HG03575 (cell line): Measurements from ENCODE around the gene ZCCHC14.

ENCODE experiments used
- ATAC-seq: cut with Tn5 transposase; IDR thresholded peaks from one replicate; pipeline ENCODE4 v1.9.1; 2021; ENCODE audit not compliant: unreplicated experiment, insufficient number of reproducible peaks, low FRiP score; ENCODE audit errors: extremely low read depth

Gene ZCCHC14

DNA sequence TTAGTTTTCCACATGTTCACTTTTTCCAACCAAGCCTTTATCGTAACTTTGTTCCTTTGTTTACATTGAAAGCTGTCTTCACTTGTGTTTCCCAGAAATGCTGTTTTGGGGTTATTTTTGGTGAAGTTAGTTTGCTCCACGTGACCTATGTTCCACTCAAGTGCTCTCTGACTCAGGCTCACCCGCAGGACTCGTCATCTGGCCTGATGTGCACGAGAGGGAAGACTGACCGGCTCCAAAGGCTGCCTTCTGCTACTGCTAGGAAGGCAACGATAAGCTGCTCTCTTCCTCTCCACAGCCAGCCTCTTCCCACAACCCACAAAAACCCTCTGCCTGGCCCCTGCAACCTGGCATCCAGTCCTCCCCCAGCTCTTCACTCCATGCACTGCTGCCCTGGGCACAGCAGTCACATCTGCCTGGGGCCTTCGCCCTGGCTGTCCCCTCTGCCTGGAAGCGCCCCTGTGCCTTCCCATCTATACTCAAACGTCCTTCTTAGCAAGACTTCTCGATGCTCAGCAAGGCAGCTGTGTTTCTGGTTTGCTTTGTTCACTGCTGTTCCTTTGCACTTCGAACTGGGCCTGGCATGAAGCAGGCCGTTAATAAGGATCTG is 28.0 kb downstream of the ZCCHC14 start:
- no peak for ATAC-seq

DNA sequence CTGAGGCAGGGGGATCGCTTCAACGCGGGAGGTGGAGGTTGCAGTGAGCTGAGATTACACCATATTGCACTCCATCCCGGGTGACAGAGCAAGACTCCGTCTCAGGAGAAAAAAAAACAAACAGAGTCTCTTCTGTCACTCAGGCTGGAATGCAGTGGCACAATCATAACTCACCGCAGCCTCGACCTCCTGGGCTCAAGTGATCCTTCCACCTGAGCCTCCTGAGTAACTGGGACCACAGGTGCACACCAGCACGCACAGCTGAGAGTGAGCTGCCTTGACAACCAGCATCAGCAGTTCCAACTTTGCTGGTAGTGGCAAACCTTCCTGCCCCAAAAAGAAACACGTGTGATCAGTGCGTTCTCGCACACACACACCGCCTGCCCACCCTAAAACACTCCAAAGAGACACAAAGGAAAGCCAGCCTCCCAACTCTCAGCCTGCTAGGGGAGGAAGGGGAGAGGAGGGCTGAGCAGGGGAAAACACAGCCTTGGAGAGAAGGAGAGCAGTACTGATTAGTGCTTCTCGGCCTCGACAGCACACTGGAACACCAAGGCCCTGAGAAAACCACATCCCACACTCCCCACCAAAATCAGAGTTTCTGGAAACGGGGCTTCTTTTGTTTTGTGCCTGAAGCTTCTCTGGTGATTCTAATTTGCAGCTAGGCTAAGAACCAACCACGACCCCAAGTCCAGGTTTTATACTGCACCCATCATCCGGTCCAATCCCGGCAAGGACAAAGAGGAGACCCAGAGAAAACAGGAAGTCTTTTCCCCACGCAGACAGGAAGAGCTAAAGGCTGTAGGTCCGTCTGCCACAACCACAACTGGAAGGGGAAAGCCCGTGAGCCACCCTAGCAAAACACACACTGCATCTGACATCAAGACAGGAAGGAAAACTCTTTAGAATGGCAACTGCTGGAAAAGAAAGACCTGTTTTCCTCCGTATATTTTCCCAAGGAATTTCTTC is 28.8 kb downstream of the ZCCHC14 start:
- no peak for ATAC-seq

DNA sequence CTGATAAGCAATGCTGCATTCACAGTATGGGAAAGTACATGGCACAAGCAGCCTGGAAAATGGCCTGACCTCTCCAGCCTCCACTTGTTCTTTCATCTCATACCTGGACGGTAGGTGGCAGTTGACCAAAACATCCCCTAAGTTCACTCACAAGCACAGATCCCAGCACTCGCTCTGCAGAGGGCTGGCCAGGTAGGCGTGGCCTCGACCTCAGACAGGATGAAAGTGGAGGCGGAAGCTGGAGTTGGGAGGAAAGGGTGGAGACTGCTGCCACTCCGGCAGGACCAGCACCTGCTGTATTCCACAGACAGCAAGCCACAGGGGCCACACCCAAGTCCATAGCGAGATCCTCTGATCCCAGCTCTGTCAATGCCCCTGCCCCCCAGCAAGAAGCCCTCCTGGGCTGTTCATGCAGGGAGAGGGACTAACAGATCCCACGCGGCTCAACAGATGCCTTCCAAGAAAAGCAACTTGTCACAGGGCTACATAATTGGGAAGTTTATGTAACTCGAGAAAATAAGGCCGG is 31.3 kb downstream of the ZCCHC14 start:
- no peak for ATAC-seq

DNA sequence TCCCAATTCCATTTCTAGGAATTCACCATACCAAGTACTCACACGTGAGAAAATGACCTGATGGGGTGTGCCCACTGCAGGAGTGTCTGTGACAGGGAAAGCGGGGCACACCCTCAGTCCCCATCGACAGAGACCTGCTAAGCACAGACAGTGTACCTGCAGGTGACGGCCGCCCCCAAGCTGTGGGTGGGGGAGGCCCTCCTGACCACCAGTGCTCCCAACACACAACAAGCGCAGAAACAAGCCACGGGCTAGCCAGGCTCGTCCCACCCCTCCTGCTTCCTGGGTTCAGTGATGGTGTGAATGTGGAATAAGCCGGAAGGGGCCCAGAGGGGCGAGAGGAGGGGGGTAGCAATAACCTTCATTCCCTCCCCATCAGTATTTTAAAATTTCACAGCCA is 31.9 kb downstream of the ZCCHC14 start:
- ATAC-seq, result no peak

DNA sequence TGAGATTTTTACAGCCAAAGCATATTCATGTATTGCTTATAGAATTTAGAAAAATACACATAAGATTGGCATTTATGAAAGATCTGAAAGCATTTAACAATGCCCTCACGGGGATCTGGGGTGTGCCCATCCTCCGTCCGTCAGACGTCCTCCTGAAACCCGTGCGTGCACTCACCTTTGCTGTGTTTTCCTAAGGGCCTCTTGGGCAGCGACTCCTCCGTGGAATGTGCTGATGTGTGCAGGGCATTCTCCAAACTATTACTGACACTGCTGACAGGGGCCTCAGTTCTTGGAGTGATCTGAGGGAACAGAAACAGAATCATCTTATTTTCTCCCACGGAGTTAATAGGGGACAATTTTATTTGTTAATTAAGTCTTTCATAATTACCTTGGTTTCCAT is 33.0 kb downstream of the ZCCHC14 start:
- no peak for ATAC-seq

DNA sequence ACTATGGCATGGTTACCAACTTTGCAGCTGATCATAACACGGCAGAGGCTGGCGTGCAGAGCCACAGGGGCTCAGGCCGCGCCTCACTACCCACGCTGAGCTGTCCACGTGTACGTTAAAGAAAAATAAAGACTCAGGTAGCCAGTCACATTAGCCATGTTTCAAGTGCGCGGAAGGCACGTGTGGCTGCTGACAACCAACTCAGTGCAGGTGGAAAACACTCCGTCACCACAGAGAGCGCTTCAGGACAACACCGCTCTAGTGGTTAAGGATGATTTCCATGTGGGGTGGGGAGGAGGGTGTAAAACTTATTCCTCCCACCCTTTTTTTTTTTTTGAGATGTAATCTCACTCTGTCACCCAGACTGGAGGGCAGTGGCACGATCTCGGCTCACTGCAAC is 33.8 kb downstream of the ZCCHC14 start:
- no peak for ATAC-seq

DNA sequence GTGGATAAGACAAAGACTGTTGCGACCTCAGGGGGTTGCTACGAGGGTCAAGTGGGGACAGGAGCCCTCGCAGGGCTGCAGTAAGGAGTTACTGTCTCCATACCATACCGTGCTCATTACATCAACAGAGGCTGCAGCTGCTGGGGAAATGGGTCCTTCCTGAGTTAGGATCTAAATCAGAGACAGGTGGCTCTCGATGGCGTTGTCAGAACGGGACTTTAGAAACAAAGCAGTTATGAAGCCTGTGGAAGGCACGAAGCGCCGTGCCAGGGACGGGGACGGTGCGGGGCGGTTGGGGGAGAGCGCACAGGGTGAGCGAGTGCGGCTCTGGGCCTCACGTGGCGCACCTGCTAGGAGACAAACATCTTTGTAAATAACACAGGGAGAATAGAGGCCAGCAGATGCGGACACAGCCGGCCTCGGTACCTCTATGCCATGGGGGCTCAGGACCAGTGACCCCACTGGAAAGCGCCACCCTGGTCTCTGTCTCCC is 34.4 kb downstream of the ZCCHC14 start:
- no peak for ATAC-seq

DNA sequence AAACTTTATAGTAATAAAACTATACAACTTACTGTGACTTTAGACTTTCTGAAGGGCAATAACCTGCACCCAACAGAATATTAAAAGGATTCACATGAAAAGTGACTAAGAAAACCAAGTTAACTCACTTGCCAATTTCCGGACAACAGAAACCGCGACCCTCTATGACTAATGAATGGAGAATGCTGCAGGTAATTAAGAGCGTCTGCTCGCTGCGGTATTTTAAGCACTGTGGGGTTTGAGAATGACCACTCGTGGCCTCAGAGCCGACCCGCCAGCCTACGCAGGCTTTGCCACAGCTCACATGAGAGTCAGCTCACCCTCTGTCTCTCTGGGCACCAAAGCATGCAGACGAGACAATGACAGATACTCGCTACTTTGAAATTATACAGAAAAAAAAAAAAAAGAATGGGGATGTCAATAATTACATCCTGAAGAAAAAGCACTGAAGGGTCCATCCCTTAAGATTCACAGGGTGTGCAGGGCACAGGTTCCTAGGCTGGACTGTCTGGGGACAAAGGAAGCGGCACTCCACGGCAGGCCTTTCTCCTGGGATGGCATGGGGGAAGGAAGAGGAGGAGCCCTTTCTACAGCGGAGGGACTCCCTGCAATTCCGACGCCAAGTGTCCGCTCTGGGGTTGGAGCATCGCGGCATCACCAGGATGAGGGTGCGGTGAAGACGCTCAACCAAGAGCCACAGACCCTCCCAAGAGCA is 35.0 kb downstream of the ZCCHC14 start:
- no peak for ATAC-seq

DNA sequence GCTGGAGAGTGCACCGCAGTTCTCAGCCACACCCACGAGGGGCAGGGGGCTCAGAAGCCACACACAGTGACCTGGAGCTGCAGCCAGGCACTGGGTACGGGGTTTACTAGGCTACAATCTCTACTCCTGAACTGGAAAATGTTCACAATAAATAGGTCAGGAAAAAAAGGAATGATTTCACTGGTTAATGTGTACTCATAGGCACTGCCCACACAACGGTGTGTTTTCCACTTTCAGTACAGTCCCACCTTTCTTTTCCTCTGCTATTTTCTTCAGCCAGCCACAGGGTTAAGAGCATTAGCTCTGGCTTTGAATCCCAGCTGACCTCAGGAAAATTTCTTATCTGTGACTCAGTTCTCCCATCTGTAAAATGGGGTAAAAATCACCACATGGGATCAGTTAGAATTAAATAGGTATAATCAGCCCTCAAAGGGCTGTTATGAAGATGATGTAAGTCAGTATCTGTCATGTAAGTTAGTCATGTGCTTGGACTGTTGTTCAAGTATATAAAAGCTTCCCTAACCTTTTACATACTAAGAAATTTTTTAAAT is 35.7 kb downstream of the ZCCHC14 start:
- no peak for ATAC-seq

DNA sequence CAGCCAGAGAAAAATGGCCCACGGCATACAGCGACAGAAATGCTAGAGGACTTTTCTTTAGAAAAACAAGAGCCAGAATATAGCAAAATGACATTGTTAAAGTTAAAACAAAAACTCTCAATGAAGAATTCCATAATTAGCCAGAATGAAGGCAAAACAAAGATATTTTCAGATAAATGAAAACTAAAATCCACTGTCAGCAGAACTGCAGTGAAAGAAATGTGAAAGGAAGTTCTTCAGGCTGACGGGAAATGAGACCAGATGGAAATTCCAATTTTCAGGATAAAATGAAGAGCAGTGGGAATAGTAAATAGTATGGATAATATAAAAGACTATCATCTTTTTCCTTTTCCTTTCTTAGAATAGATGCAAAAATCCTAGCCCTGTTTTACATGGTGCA is 38.4 kb downstream of the ZCCHC14 start:
- no peak for ATAC-seq

DNA sequence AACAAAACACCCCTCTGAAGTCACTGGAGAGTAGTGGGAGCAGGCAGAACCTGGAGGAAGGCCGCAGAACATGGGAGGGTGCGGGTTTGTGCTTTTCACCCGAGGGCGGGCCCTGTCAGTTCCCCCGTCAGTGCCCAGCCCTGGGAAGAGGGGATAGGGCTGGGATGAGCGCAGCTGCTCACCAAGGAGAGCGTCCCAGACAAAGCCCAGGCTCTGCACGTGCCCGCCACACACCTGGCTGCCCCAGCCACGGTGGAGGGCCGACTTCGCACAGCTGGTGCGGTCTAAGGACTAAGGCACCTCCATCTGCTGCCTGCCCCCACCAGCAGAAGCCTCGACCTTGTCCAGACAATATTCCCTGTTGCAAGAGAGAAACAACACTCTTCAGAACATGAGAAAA is 39.5 kb downstream of the ZCCHC14 start:
- no peak for ATAC-seq

DNA sequence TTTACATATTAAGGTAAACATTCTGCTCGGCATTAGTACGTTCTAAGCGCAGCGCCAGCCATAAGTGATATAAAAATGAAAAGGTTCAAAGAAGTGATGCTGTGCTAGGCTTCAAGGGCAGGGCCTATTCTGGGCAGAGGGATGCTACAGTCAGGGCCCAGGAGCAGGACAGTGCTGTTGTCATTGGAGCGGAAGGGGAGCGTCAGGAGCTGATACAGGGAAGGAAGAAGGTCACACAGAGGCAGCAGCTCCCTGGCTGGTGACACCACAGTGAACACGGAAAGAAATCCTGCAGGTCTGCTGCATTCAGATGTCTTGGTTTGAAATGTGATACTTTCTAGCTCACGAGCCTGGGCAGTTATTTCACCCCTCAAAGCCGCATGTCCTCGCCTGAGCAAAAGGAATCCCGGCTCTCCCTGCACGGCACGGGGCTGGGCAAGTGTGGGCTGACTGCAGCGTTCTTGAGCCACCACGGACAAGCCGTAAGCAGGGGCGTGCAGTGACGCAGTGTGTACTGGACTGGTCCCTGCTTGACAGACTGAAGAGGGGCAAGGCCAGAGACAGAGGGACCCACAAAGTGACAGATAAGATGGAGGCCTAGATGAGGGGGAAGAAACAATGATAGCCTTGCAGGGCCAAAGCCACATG is 41.1 kb downstream of the ZCCHC14 start:
- no peak for ATAC-seq

DNA sequence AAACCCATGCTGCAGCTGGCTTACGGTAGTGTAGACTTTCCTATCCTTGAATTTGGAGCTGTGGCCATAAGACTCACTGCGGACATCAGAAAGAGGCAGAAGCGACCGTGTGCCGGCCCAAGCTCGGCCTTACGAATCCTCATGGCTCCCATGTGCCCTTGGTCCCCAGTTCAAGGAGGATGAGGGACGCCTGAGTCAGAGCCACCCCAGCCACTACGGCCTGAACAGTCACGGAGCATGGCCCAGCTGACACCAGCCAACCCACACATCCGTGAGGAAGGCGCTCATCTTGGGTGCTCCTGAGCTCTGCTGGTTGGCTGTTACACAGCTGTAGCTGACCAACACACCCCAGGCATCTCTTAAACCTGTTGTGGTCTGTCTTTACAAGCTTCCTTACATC is 44.0 kb downstream of the ZCCHC14 start:
- no peak for ATAC-seq

DNA sequence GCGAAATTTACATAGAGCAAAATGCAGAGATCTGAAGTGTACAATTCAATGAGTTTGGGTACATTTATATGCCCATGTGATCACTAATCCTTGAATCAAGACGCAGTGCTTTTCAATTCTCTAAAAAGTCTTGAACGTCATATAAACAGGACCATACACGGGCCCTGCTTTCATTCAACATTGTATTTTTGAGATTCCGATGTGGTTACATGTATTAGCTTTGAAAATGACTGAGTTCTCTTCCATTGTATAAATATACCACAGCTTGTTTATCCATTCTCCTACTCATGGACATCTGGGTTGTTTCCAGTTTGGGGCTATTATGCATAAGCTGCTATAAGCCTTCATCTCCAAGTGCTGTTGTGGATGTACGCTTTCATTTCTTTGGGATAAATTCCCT is 45.5 kb downstream of the ZCCHC14 start:
- no peak for ATAC-seq

DNA sequence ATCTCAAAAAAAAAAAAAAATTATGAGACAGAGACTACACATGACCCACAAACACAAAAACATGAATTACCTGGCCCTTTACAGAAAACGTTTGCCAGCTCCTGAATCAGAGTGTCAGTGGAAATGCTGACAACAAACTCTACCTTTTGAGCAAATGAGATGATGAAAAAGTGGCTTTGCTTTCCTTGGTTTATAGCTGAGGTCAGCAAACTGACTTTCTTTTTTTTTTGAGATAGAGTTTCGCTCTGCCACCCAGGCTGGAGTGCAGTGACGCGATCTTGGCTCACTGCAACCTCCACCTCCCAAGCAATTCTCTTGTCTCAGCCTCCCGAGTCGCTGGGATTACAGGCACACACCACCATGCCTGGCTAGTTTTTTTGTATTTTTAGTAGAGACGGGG is 46.3 kb downstream of the ZCCHC14 start:
- no peak for ATAC-seq

DNA sequence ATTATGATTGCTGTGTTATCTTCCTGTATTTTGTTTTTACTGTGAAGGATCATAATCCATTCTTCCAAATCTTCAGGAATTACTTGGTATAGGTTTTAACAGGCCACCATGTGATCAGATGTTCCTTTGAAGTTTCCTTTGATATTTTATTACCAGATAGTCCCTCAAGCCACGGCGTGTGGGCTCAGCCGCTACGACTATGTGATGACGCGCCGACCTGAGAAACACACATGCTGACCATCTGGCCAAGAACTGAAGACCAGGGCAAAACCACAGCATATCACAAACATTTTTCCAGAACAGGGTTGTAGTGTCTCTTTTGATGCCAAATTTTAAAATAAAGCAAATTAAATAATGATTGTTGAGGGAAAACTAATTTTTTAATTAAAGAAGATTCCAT is 47.3 kb downstream of the ZCCHC14 start:
- ATAC-seq, result no peak

DNA sequence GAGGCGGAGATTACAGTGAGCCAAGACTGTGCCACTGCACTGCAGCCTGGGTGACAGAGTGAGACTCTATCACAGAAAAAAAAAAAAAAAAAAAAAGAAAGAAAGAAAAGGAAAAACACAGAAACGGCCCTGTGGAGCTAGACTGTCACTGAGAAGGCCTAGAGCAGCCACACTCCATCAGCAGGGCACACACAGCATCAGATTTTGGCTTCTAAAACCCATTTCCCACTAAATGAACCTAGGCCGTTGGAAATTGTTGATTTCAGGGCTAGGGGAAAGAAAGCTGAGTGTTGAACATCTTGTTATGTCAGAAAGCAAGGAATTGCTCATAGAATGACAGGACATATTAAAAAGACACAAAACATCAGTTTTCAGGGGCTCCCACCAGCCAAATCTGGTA is 48.9 kb downstream of the ZCCHC14 start:
- ATAC-seq, result no peak

DNA sequence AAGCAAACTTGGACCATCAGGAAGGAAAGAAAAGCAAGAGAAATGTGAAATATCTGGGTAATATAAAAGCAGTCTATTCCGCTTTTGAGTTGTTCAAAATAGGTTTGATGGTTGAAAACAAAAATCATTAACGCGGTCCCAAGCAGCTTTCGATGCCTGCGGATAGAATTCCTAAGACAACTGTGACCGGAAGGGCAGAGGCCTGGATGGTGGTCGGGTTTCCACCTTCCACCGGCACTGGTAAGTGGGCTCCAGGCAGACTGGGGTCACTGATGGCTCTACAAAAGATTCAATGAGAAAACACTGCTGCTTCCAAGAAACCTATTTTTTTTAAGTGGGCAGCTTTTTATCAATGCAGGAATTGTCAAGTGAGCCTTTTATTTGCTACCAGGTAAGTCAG is 49.8 kb downstream of the ZCCHC14 start:
- ATAC-seq, result no peak

DNA sequence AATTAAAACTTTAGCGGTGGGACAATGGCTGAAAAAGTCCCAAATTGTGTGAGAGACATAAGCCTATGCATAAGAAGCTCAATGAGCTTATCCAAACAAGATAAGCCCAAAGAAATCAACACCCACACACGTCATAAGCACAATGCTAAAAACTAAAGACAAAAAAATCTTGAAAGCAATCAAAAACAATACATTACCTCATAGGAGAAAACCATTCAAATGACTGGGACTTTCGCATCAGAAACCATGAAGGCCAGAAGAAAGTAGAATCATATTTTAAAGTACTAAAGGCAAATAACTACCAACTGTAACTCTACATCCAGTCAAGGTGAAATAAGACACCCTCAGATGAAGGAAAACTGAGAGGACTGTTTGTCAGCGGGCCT is 50.2 kb downstream of the ZCCHC14 start:
- no peak for ATAC-seq
